ENCODE measurements around the gene SLC25A13.

DNA sequence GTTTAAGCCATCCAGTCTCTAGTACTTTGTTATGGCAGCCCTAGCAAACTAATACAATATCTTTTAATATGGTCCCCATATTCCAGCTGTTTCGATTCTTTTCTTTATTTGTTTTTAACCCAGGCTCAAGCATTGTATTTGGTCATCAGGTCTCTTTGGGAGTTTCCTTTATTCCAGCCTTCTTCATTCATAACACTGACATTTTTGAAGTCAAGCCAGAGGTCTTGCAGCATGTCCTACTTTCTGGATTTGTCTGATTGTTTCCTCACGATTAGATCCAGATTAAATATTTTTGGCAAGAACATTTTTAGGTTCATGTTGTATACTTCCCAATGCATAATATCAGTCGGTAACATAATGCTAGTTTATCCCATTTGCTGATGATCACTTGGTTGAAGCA is 11.8 kb downstream of the SLC25A13 start:
- no peak for TF ChIP-seq ZFP3 (CRISPR knock-in tag; IDR thresholded peaks at IDR 0.05)
- TF ChIP-seq, protein P1, sequence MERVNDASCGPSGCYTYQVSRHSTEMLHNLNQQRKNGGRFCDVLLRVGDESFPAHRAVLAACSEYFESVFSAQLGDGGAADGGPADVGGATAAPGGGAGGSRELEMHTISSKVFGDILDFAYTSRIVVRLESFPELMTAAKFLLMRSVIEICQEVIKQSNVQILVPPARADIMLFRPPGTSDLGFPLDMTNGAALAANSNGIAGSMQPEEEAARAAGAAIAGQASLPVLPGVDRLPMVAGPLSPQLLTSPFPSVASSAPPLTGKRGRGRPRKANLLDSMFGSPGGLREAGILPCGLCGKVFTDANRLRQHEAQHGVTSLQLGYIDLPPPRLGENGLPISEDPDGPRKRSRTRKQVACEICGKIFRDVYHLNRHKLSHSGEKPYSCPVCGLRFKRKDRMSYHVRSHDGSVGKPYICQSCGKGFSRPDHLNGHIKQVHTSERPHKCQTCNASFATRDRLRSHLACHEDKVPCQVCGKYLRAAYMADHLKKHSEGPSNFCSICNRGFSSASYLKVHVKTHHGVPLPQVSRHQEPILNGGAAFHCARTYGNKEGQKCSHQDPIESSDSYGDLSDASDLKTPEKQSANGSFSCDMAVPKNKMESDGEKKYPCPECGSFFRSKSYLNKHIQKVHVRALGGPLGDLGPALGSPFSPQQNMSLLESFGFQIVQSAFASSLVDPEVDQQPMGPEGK (CRISPR knock-in tag; IDR thresholded peaks at IDR 0.05; ENCODE audit: borderline replicate concordance), result no peak
- TF ChIP-seq TOX (CRISPR knock-in tag; IDR thresholded peaks at IDR 0.05; ENCODE audit: borderline replicate concordance), result no peak
- no peak for TF ChIP-seq TCF4 (CRISPR knock-in tag; IDR thresholded peaks at IDR 0.05; ENCODE audit: borderline replicate concordance)
- no peak for TF ChIP-seq ZFP30 (CRISPR knock-in tag; IDR thresholded peaks at IDR 0.05)
- TF ChIP-seq, protein P2, sequence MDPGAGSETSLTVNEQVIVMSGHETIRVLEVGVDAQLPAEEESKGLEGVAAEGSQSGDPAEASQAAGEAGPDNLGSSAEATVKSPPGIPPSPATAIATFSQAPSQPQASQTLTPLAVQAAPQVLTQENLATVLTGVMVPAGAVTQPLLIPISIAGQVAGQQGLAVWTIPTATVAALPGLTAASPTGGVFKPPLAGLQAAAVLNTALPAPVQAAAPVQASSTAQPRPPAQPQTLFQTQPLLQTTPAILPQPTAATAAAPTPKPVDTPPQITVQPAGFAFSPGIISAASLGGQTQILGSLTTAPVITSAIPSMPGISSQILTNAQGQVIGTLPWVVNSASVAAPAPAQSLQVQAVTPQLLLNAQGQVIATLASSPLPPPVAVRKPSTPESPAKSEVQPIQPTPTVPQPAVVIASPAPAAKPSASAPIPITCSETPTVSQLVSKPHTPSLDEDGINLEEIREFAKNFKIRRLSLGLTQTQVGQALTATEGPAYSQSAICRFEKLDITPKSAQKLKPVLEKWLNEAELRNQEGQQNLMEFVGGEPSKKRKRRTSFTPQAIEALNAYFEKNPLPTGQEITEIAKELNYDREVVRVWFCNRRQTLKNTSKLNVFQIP (CRISPR knock-in tag; IDR thresholded peaks at IDR 0.05; ENCODE audit: borderline replicate concordance, low read depth), result no peak

All from SK-N-SH treated with all-trans-retinoic acid at 6 μM for 48 hours (cell line).